Measurements from ENCODE around the gene NR5A2.

NR5A2 gene

DNA sequence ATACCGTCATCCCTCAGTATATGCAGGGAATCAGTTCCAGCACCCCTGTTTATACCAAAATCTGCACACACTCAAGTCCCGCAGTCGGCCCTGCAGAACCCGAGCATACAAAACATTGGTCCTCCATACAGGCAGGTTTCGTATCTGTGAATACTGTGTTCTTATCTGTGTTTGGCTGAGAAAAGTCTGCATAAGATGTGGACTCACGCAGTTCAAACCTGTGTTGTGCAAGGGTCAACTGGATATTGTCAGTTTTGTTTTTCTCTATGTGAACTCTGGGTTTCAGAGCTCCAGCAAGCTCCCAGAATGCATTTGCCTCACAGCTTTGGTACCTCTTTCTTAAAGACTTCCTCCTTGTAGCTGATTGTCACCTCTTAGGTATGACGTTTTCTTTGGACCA lies 100.6 kb downstream of the NR5A2 start:
- no peak for DNase-seq (ENCODE audit: low read depth)

DNA sequence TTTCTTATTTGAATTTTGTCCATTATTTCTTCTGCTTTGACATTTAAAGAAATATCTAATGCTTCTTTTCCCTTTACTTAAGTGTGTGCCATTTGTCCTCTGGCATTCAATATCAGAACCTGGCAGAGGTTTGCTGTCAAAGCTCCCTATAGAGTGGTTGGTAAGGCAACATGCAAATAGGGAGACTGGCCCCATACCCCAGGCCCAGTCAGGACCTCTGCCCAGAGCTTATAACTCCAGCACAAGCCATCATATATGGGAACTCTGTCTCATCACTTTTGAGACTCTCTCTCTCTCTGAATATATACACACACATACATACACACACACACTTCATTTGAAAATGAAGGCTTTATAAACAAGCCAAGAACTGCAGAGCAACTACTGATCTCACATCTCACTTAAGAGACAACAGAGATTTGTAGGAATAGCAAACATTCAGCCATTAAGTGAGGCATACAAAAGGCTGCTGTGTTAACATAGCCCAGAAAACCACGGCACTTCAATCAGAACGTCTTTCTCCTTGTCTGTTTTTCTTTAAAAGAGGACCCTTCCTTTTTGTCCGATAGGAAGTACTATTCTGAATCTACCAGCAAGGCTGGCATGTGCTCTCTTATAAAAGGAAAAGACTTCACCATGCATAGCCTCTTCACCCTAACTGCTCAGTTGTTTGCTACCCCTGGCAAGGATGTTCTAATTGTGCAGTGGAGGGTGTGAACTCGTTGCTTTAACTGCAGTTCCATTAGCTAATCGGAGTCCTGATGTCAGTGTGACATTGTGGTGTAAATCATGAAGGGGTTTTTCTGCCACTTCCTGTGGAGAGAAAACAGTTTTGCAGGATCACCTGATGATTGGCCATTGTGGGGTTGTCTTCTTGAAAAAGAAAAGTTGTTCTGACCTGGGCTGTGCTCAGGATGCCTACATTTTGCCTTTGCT lies 101.7 kb downstream of the NR5A2 start:
- no peak for DNase-seq (ENCODE audit: low read depth)

DNA sequence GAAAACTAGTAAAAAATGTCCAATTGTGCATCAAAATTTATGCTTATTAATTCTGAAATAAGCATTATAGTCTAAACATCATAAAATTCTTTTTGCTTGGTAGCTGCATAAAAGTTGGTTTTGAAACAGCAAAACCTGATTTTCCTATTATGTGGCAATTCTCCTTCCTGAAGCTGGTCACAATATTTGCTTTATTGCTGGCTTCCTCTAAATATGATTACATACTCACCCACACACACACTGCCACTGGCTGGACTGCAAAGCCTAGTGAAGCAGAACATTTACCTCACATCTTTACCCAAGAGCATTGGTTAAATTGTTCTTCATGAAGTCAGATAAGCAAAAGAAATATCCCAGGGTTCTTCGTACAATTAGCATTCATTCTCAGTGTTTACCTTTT lies 103.0 kb downstream of the NR5A2 start:
- no peak for DNase-seq (ENCODE audit: low read depth)

DNA sequence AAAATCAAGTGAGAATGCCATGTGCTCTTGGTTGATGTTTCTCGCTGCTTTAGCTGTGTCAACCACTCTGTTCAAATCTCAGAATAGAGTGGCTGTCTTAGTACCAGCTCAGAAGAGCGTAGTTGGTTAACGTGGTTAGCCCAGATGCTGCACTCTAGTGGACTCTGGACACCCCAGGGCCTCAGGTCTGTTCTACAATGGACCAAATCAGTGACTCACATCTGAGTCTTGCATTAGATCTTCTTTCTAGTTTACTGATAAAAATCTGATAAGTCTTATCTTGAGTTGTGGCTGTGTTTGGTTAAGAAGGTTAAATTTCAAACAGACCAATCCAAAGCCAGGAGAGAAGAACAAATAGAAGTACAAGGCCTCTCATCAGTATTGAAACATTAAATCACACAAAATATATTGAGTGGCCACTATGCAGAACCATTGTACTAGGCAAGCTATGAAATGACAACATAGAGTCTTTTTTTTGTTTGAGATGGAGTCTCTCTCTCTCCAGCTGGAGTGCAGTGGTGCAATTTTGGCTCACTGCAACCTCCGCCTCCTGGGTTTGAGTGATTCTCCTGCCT lies 104.1 kb downstream of the NR5A2 start:
- no peak for DNase-seq (ENCODE audit: low read depth)

DNA sequence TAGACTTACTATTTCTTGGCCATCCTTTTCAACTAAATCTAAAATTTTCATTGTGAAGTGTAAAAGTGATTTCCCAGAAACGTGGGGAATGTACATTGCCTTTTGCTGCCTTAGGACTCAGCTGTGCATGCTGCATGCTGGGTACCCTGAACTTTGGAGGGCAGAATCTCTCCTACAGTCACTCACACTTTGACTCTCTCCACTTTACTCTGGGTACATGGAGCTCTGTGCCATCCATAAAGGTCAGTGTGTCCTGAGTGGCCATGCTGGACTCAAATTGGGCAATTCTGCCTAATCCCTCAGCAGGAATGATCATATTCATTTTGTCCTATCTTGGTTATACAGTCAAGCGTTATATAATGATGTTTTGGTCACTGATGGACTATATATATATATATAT lies 105.6 kb downstream of the NR5A2 start:
- no peak for DNase-seq (ENCODE audit: low read depth)

DNA sequence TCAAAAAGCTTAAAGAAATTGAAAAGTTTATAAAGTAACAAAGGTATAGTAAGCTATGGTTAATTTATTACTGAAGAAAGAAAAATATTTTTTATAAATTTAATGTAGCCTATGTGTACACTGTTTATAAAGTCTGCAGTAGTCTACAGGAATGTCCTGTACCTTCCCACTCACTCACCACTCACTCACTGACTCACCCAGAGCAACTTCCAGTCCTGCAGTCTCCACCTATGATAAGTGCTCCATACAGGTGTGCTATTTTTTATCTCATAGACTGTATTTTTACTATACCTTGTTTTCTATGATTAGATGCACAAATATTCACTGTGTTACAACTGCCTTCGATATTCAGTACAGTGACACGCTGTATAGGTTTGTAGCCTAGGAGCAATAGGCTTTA lies 106.6 kb downstream of the NR5A2 start:
- no peak for DNase-seq (ENCODE audit: low read depth)

DNA sequence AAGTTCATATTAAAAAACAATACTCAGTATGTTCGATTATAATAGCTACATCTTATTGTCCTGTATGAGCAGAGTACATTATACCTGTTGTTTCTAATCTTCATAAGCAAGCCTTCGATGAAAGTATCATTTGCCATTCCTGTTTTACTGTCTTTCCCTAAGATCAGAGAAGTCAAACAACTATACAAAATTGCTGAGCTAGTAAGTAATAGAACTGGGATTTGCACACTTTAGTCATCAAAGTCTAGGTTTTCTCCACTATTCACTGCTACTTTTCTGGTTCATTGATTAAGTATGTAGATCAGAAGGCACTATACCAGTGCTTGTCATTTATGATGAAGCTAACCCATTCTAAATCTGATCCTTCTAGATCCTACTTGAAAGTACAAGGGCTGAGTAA lies 108.9 kb downstream of the NR5A2 start:
- DNase-seq (ENCODE audit: low read depth) = no peak

DNA sequence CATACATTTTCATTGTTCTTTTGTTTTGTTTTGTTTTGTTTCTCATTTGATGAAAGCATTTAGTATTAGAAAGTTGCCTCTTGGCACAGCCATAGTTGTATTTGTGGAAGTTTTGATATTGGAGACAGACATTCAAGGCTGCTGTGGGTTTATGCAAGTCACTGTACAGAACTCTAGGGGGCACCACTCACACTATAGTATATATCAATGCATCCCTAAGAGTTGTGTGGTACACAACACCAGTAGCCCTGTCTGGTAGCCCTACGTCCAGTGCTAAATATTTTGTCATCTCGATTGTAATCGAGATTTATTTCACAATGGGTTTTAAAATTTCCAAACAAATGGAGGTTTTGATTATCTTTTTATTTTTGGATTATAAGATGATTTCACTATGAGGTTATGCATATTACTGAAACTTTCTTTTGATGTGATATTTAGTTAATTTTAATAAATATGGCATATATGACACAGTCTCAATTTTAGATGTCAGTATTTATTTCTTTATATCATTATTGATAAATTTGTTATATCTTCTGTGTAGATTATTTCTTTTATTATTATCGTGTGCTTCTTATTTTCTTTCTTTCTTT lies 112.2 kb downstream of the NR5A2 start:
- no peak for DNase-seq (ENCODE audit: low read depth)

DNA sequence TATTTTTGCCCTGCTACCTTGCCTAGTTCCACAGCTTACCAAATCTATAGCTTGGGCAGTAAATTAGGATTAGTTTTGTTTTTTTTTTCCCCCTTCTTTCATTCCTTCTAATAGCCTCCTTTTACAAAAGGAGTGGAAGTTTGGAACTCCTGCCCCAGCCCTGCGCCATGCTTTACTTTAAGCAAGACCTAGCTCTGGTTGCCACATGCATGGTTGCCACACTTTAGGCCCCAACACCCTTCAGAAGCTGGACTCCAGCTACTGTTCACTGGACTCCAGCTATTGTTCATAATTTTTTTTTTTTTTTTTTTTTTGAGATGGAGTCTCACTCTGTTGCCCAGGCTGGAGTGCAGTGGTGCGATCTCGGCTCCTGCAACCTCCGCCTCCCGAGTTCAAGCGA lies 115.8 kb downstream of the NR5A2 start:
- no peak for DNase-seq (ENCODE audit: low read depth)

DNA sequence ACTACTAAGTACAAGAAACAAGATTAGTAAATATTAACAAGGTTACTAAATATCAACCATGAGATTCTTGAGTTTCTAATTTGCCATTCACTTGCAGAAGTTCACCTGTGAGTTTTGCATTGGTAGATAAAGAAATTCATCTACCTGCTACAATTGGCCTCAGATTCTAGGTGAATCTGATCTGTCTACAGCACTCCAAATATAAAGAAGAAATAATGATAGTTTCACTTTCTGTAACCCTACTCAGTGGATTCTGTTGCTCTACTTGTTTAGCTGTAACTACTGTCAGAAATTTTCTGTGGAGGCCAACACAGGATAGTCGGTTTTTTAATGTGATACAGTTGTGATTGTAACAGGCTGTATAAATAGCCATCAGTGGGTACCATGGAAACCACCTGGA lies 118.6 kb downstream of the NR5A2 start:
- no peak for DNase-seq (ENCODE audit: low read depth)

DNA sequence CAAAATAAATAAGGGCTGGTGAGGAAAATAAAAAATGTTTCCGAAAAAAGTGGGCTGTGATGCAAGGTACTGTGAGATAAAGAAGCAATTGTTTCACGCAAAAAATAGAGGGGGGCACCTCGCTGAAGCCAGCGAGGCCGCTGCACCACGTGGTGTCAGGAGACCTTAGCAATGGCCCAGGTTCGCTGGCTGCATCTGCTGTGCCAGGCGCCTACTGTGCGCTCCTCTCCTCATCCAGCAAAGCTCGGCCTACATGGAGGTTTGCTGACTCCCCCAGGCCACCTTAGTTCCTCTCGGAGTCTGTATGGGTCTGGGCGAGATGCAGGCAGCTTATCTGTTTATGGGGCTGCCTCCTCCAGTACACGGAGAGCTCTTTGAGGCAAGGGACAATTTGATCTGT lies 119.6 kb downstream of the NR5A2 start:
- DNase-seq (ENCODE audit: low read depth) = no peak

DNA sequence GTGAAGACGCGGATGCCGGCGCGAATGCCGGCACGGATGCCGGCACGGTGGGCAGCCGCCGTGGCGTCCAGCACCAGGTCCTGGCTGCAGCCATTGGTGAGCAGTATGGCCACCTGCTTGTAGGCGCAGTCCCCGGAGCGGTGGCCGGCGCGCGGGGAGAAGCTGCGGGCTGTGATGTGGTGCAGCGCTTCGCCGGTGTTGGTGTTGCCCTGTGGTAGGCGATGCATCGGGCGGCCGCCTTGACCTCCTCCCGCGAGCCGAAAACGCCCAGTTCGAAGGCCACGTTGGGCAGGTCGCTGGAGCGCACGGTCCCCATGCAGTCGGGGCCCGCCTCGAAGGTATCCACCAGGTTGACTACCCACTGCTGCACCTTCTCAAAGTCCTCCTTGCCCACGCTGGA lies 120.2 kb downstream of the NR5A2 start:
- DNase-seq (ENCODE audit: low read depth) = no peak

DNA sequence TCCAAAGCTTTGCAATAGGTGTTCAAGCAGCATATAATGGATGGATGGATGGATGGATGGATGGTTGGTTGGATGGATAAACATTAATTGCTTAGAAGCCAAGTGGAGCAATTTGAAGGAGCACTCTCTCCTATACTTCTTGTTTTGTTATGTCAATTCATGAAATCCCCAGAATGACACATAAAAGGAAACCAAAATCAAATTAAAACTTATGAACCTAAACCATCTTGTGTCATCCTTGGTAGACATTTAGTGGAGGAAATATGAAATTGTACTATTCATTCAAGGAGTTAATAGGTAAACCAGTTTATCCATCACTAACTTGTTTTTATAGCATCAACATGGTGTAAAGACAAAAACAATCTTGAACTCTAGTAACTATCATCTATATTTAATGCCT lies 122.5 kb downstream of the NR5A2 start:
- DNase-seq (ENCODE audit: low read depth) = no peak

DNA sequence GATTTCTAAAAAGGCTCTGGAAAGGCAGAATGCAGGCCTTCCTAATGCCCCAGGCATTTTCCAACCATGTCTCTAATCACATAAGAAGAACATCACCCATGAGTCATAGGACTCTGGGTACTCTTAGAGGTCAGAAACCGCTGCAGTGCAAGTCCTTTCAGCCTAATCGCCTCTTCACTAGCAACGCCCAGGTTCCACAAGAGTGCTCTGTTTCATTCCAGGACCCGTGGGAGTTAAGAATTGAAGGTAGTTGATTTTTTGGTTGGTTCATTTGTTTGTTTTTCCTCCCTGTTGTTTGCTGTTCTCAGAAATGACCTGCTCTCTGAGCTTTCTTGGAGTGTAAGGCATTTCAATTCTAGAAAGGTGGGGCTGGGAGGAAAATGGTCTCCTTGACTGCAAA lies 123.2 kb downstream of the NR5A2 start:
- DNase-seq (ENCODE audit: low read depth) = no peak

DNA sequence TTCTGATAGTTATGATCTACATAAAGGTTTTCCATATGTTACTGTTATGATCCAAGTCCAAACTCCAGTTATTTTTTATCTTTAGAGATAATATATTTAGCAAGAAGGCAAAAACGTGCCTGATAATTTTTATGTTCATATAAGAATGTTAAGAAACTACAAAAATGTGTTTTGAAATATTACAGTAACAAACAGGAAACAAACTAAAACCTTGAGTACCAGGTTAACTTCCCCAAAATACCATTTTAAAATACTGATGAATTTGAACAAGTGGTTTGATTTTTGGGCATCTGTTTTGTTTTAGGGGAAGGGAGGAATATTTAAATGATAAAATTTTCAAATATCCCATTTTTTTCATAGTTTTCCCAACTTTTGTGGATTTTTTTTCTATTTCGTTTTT lies 124.8 kb downstream of the NR5A2 start:
- no peak for DNase-seq (ENCODE audit: low read depth)

DNA sequence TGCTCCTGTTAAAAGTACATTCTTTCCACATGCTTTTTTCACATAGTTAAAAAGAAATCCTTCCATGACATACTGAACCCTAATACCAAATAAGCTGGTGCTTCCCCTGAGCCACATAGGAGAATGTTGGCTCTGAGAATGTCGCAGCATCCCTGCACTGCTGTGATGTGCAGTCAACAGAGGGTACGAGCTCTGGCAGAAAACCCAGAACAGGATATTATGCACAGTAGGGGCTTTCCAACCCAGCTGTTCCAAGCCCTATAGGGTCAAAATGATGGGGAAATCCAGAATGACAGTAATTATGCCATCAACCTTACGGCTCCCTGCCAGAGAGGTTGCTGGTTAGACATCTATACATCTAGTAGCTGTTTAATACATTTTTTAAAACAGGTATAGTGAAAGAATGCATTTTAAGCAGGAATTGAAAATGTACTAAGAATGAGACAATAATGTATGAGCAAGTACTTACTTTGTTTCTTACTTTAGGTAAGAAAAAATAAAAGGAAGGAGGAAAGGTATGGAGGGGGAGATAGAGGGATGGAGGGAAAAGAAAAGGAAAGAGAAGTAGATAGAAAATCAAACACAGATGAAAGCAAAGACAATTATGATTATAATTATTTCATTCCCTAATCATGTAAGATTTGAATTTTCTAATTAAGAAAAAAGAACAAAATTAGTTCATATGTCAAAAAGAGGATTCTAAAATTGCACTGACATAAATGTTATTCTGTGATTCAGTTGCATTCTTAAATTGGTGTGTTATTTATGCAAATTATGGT lies 126.0 kb downstream of the NR5A2 start:
- no peak for DNase-seq (ENCODE audit: low read depth)

DNA sequence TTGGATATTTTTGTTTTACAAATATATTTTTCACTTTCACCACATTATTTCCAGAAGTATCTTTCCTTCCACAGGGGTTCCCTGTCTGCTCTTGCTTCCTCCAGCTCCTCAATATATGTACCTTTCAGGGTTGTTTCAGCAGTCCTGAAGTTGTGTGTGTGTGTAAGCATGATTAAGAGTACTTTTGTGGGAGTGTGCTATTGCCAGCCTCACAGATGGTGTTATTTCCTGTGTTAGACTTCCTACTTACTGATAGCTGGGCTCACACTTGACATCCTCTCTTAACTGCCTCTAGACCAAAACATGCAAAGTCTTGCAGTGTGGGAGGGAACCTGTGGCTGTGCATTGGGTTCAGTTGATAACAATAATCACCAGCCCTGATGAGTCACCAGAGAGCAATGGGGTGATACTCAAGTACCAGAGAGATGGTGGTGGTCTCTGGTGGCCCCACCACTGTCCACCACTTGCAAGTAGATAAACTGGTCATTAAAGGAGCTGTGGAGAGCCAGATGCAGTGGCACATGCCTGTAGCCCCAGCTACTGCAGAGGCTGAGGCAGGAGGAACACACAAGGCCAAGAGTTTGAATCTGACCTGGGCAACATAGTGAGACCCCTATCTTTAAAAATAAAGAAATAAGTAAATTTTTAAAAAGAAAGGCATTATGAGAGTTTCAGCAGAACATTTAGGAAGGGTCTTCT lies 126.7 kb downstream of the NR5A2 start:
- DNase-seq (ENCODE audit: low read depth) = peak; percentile 17

DNA sequence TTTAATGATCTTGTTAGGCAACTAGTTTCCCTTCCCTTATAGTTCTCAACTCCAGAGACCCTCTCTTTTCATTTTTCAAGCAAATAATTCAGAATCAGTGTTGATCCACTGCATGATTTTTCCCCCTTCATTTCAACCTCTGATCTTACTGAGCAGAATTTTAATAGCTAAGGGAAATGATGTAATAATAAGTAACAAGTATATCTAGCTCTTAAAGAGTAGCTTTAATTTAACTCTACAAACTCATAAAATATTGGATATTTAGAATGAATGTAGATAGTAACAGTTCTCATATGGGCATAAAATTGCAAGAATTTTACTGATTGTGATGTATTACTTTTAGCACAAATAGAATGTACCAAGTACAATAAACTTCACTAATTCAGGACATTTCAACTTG lies 130.2 kb downstream of the NR5A2 start:
- no peak for DNase-seq (ENCODE audit: low read depth)

DNA sequence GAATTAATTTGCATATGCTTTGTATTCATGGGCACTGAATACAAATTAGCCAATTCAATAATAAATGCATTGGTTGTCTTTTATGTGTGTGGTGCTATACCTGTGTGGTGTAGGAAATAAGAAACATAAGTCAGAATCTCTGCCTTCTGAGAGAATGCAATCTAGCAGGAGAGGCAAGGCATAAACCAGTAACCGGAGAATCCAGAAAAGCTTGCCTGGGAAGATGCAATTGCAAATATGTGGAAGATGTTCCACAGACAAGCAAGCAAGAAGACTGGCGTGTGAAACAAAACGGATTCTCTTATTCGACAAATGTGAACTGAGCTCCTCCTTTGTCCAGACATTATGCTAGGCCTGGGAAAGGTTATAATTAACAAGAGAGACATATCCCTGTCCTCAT lies 134.3 kb downstream of the NR5A2 start:
- DNase-seq (ENCODE audit: low read depth) = no peak

DNA sequence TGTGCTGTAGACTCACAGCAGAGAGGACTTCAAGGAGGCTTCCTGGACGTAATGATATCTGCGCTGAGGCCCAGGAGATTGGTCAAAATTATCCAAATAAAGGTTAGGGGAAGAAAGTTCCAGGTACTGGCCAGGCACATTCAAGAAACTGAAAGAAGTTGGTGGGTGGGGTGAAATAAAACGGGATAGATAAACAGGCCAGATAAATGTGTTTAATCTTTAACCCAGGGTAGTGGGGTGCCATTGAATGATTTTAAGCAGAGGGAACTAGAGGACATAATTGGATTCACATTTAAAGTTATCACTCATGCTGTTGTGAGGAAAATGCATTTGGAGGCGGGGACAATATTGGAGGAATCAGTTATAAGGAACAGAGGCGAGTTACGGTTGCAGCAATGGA lies 134.7 kb downstream of the NR5A2 start:
- DNase-seq (ENCODE audit: low read depth) = no peak

DNA sequence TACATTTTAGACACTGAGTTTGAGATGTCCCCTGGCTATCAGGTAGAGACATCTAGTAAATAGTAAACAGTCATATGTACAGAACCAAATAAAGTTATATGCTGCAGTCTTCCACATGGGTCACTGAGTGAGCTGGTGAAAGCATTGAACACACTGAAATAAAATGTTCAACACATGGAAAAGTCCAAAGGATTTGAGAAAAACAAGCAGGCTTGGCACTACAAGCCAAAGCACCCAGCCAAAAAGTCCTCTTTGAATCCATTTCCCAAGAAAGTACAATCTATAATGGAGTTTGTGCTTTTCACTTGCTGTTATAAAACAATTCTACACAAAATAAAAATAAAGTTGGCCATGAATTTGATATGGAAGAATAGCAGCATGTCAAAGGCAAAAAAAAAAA lies 135.4 kb downstream of the NR5A2 start:
- no peak for DNase-seq (ENCODE audit: low read depth)

DNA sequence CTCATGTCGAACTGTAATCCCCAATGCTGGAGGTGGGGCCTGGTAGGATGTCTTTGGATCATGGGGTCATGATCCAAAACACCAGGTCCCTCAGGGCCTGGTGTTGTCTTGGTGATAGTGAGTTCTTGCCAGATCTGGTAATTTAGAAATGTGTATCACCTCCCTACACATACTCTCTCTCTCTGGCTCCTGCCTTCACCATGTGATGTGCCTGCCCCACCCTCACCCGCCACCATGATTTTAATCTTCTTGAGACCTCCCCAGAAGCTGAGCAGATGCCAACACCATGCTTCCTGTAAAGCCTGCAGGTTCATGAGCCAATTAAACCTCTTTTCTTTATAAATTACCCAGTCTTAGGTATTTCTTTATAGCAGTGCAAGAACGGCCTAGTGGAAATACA lies 136.4 kb downstream of the NR5A2 start:
- no peak for DNase-seq (ENCODE audit: low read depth)

Data from stimulated activated CD8-positive, alpha-beta memory T cell treated with anti-CD3 and anti-CD28 coated beads, Interleukin-12 subunit alpha, Interleukin-12 subunit beta, amount 100 ng/mL, for 4 hours (primary cell).